C4-2B (cell line): ENCODE measurements around the gene GNPAT.

ENCODE experiments used
- CTCF ChIP-seq: fragments of 450-650 bp; conservative IDR thresholded peaks from 2 replicates; pipeline ENCODE4 v1.5.1; 2017; ENCODE audit warnings: mild to moderate bottlenecking
- ZFX ChIP-seq: fragments of 450-650 bp; IDR thresholded peaks from 2 replicates; pipeline ENCODE4 v1.6.1; 2017

GRCh38 chr1:231318568-231318967 is 77.6 kb downstream of the GNPAT start:
- no peak for TF ChIP-seq CTCF
- TF ChIP-seq ZFX, result no peak
